Measurements from ENCODE around the gene GPRIN2.
"Not testable (repeated sequence)": the region's sequence is repeated elsewhere in the genome, so short reads cannot be mapped to it uniquely, and the experiment has no call there.

- not testable (repeated sequence) for TF ChIP-seq CTCF (IDR thresholded peaks at IDR 0.05; ENCODE audit: low read depth, low read length, poor library complexity, severe bottlenecking); EZH2phosphoT487 (IDR thresholded peaks at IDR 0.05; ENCODE audit: borderline replicate concordance, low read length)
Measured at GRCh38 chr10:46585246-46585645, 28.8 kb upstream of the GPRIN2 start.

Data from DOHH2 (cell line).